ENCODE measurements around the gene CT45A3.
"Not testable (repeated sequence)": the region's sequence is repeated elsewhere in the genome, so short reads cannot be mapped to it uniquely, and the experiment has no call there.

CT45A3 gene, protein sequence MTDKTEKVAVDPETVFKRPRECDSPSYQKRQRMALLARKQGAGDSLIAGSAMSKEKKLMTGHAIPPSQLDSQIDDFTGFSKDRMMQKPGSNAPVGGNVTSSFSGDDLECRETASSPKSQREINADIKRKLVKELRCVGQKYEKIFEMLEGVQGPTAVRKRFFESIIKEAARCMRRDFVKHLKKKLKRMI

DNA sequence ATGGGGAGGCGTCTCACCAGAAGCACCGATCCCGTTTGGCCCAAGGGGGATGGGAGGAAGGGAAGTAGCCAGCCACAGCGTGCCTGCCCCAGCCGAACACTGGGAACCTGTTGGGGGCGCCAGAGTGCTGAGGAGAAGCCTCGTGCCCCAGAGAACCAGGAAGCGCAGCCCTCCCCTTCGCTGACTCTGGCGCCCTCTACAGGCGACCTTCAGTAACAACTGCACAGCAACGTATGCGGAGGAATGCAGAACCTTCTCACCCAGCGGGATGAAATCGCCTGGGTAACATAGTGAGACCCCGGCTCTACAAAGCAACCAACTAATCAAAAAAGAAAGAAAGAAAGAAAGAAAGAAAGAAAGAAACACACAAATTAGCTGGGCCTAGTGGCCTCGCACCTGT, at the start of gene CT45A3:
Gene CT45A3, minus strand, starts transcription at position 101 of the 400 bp plus-strand sequence. CDS start 3,747 bp downstream, outside the sequence.
- DNase-seq, result not testable (repeated sequence)

DNA sequence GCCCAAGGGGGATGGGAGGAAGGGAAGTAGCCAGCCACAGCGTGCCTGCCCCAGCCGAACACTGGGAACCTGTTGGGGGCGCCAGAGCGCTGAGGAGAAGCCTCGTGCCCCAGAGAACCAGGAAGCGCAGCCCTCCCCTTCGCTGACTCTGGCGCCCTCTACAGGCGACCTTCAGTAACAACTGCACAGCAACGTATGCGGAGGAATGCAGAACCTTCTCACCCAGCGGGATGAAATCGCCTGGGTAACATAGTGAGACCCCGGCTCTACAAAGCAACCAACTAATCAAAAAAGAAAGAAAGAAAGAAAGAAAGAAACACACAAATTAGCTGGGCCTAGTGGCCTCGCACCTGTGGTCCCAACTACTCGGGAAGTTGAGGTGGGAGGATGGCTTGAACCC, 34.7 kb upstream of the CT45A3 start, which contains the start of gene CT45A6:
Gene CT45A6, minus strand, starts transcription at position 101 of the 400 bp plus-strand sequence. CDS start 3,794 bp downstream, outside the sequence.
- DNase-seq, result not testable (repeated sequence)

DNA sequence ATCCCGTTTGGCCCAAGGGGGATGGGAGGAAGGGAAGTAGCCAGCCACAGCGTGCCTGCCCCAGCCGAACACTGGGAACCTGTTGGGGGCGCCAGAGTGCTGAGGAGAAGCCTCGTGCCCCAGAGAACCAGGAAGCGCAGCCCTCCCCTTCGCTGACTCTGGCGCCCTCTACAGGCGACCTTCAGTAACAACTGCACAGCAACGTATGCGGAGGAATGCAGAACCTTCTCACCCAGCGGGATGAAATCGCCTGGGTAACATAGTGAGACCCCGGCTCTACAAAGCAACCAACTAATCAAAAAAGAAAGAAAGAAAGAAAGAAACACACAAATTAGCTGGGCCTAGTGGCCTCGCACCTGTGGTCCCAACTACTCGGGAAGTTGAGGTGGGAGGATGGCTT, 17.4 kb upstream of the CT45A3 start, which contains the start of gene CT45A5:
Gene CT45A5, minus strand, starts transcription at position 101 of the 400 bp plus-strand sequence. CDS start 3,774 bp downstream, outside the sequence.
- DNase-seq, result not testable (repeated sequence)

DNA sequence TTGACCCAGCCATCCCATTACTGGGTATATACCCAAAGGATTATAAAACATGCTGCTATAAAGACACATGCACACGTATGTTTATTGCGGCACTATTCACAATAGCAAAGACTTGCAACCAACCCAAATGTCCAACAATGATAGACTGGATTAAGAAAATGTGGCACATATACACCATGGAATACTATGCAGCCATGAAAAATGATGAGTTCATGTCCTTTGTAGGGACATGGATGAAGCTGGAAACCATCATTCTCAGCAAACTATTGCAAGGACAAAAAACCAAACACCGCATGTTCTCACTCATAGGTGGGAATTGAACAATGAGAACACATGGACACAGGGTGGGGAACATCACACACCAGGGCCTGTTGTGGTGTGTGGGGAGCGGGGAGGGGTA, 23.3 kb downstream of the CT45A3 start:
- DNase-seq, result not testable (repeated sequence)

DNA sequence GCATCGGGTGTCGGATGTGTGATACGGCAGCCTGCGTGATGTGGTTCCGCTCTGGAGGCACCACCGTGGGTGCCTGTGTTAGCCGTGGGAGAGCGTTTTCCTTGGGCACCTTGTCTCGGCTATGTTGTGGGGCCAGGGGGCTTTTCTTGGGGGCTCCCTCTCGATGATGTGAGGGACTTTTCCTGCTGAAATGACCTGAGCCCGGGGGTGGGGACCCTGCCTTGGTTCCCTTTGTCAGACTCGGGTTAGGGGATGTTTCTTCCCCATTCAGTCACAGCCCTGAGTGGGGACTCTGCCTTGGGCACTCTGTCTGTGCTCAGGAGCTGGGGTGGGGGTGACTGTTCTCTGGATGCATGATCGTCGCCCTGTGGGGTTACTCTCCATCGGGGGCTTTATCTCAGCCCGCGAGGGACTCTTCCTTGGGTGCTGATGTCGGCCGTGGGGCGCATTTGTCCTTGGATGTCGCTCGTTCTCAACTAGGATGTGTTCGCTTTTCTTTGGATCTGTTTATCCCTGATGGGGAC, 26.7 kb downstream of the CT45A3 start:
- no peak for DNase-seq

DNA sequence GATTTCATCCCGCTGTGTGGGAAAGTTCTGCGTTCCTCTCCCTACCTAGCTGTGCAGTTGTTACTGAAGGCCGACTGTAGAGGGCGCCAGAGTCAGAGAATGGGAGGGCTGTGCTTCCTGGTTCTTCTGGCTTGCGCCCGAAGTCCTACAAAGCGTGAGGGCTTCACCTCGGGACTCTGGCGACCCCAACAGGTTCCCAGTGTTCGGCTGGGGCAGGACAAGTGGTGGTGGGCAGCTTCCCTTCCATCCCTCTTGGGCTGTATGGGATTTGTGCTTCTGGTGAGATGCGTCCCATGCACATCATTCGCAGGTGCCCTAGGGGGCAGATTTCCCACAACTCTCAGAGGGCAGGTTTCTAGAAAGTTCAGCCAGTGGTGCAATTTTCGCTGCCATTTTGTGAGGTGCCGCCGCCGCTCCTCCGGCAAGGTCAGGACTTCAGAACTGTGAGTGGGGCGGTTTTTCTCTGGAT, 27.3 kb downstream of the CT45A3 start:
- no peak for DNase-seq

DNA sequence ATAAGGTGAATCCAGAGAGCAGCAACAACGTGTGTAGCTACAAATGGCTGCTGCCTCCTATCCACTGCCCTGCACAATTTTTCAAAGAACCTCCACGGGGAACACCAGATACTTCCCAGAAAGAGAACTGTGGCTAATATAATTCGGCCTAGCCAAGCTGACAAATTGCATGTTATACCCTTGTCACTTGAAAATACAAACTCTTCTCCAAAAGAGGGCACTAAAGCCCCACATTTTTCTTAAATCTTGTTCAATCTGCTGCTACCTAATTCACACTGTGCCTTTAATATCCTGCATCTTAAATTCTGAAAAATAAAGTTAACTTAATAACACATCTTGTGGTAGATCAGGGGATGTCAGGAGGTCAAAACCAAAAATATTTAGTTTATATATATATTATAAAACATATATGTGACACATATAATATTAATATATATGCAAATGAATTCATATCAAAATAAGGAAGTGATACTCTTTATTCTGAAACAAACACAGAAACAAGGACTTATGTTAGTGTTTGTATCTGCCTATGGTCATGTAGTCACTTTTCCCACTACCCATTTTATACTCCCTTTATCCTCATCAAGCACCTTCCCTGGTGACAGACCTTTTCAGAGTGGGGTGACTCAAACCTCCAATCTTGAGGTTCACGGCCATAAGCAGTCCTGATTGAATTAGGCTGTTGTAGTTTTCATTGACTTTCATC, 30.5 kb downstream of the CT45A3 start:
- DNase-seq, result no peak

DNA sequence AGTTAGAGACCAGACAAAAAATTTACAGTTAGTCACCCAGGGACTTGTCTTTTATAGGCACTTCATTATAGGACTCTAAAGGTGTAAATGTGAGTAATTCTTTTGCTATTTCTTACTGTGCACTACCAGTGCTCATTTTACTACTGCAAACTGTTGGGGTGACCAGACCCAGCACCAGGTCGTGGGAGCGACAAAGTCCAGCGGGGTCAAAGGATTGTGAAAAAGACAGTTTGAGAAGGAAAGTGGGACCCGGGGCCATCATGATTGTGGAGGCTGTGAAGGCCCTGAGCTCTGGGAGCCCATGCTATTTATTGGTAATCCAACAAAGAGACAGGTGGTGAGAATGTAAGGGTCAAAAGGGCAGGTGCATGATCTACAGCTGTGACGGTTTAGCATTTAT, 33.3 kb downstream of the CT45A3 start:
- DNase-seq, result not testable (repeated sequence)

DNA sequence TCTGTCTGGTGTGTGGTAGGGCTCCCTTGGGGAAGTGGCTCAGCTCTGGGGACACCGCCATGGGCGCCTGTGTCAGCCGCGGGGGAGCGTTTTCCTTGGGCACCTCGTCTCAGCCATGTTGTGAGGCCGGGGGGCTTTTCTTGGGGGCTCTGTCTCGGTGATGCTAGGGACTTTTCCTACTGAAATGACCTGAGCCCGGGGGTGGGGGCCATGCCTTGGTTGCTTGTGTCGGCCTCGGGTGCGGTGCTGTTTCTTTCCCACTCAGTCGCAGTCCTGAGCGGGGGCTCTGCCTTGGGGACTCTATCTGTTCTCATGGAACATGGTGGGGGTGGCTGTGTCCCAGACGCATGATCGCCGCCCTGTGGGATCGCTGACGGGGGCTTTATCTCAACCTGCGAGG, 54.2 kb downstream of the CT45A3 start:
- no peak for DNase-seq

DNA sequence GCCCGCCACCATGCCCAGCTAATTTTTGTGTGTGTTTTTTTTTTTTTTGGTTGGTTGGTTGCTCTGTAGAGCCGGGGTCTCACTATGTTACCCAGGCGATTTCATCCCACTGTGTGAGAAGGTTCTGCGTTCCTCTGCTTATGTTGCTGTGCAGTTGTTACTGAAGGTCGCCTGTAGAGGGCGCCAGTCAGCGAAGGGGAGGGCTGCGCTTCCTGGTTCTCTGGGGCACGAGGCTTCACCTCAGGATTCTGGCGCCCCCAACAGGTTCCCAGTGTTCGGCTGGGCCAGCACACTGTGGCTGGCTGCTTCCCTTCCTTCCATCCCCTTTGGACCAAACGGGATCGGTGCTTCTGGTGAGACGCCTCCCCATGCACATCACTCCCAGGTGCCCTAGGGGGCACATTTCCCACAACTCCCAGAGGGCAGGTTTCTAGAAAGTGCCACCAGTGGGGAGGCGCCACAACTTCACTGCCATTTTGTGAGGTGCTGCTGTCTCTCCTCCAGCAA, 54.8 kb downstream of the CT45A3 start, which contains the start of gene CT45A1:
Gene CT45A1, plus strand, starts transcription at position 457 of the 507 bp plus-strand sequence. CDS start 5,302 bp downstream, outside the sequence.
- not testable (repeated sequence) for DNase-seq
